Measurements from ENCODE around the gene RBM4. TPM values are rescaled to one million over a fixed set of nuclear protein-coding genes. Genes with fewer than 3 reads are reported as not detected.
"Not testable (repeated sequence)": the region's sequence is repeated elsewhere in the genome, so short reads cannot be mapped to it uniquely, and the experiment has no call there.

Gene RBM4
- total RNA-seq = 100 to 1,000 TPM; 109 to 110 TPM

- no peaks in the 10 kb centered on the region for H3K27me3 Mint-ChIP-seq
- DNase-seq = peak; percentile 98
- peaks cover 60% of the 10 kb centered on the region for H3K4me1 Mint-ChIP-seq
- H3K9me3 Mint-ChIP-seq = no peaks in the 10 kb centered on the region
- H3K36me3 Mint-ChIP-seq (ENCODE audit: low read depth) = peaks cover 71% of the 10 kb centered on the region
- H3K27ac Mint-ChIP-seq = peak within 1 kb of the TSS; percentile 91
- peak within 1 kb of the TSS; percentile 91 for H3K4me3 Mint-ChIP-seq
- POLR2A ChIA-PET = interaction anchor here (0.7 to 9.3 kb wide), 32 partner anchors 8 to 601 kb away, joined by 3 to 125 read pairs (median 4); partner anchors contain the start of genes ACTN3, BBS1, BRMS1 and CCDC87
- CTCF ChIA-PET = interaction anchor here (0.7 to 3.2 kb wide), 21 partner anchors 9 to 349 kb away, joined by 3 to 26 read pairs (median 4); partner anchors contain the start of genes CCDC87, CCS, PC and RBM14
Observed at GRCh38 chr11:66638177-66639065, at the start of gene RBM4. RBM4 (plus strand) TSS chr11:66638703; CDS start chr11:66639712, 1,009 bp downstream.

- H3K4me1 Mint-ChIP-seq = peaks cover 19% of the 10 kb centered on the region
- not testable (repeated sequence) for H3K27ac Mint-ChIP-seq; H3K4me3 Mint-ChIP-seq; DNase-seq; H3K27me3 Mint-ChIP-seq; H3K36me3 Mint-ChIP-seq (ENCODE audit: low read depth); H3K9me3 Mint-ChIP-seq
- ChIA-PET CTCF (interaction anchor here (3.0 kb wide), 1 partner anchor 89 kb away, joined by 15 read pairs; the partner anchor contains the start of gene RBM4B), POLR2A (interaction anchor here (0.9 to 5.5 kb wide), 3 partner anchors 49 to 254 kb away, joined by 3 to 38 read pairs (median 3); partner anchors contain the start of genes RBM4 and RCE1)
Observed at GRCh38 chr11:66589315-66589714, 49.2 kb upstream of the RBM4 start.

GRCh38 chr11:66589996-66590675, 48.4 kb upstream of the RBM4 start:
- no peaks in the 10 kb centered on the region for H3K9me3 Mint-ChIP-seq
- POLR2A ChIA-PET = interaction anchor here (0.9 to 7.6 kb wide), 5 partner anchors 29 to 253 kb away, joined by 3 to 86 read pairs (median 4); partner anchors contain the start of genes RBM14, RBM4 and RCE1
- H3K4me3 Mint-ChIP-seq = no peak overlapping the region
- H3K4me1 Mint-ChIP-seq = peaks cover 27% of the 10 kb centered on the region
- H3K36me3 Mint-ChIP-seq (ENCODE audit: low read depth) = peaks cover 3% of the 10 kb centered on the region
- no peaks in the 10 kb centered on the region for H3K27me3 Mint-ChIP-seq
- CTCF ChIA-PET = interaction anchor here (0.6 to 3.0 kb wide), 3 partner anchors 9 to 88 kb away, joined by 3 to 15 read pairs (median 5); partner anchors contain the start of gene RBM4B
- no peak for DNase-seq
- H3K27ac Mint-ChIP-seq = no peak overlapping the region

GRCh38 chr11:66591175-66591574, 47.3 kb upstream of the RBM4 start:
- POLR2A ChIA-PET = interaction anchor here (1.2 to 7.6 kb wide), 4 partner anchors 28 to 111 kb away, joined by 3 to 86 read pairs (median 21); partner anchors contain the start of genes RBM14 and RBM4

GRCh38 chr11:66592457-66593302, 45.8 kb upstream of the RBM4 start, which contains the start of the genes CCDC87 and CCS:
CCDC87 (minus strand) TSS chr11:66593063; CDS start chr11:66593015, 48 bp downstream.
CCS (plus strand) TSS chr11:66593185; CDS start chr11:66593262, 77 bp downstream.
- POLR2A ChIA-PET = interaction anchor here (1.3 to 7.6 kb wide), 4 partner anchors 14 to 85 kb away, joined by 3 to 86 read pairs (median 26); partner anchors contain the start of genes RBM14, RBM4 and RBM4B
- peaks cover 3% of the 10 kb centered on the region for H3K36me3 Mint-ChIP-seq (ENCODE audit: low read depth)
- DNase-seq = peak; percentile 99

More at GRCh38 chr11:66591175-66591574, 47.3 kb upstream of the RBM4 start:
- H3K9me3 Mint-ChIP-seq = no peaks in the 10 kb centered on the region
- no peak overlapping the region for H3K4me3 Mint-ChIP-seq
- H3K27me3 Mint-ChIP-seq = no peaks in the 10 kb centered on the region
- no peak for DNase-seq
- H3K36me3 Mint-ChIP-seq (ENCODE audit: low read depth) = peaks cover 3% of the 10 kb centered on the region
- CTCF ChIA-PET = interaction anchor here (0.6 to 3.0 kb wide), 6 partner anchors 10 to 87 kb away, joined by 3 to 15 read pairs (median 4); partner anchors contain the start of gene RBM4B
- H3K4me1 Mint-ChIP-seq = peaks cover 37% of the 10 kb centered on the region
- no peak overlapping the region for H3K27ac Mint-ChIP-seq

GRCh38 chr11:66593303-66593635, 45.2 kb upstream of the RBM4 start:
- DNase-seq = peak; percentile 19
- H3K9me3 Mint-ChIP-seq = no peaks in the 10 kb centered on the region
- peak overlapping the region; percentile 92 for H3K27ac Mint-ChIP-seq
- H3K36me3 Mint-ChIP-seq (ENCODE audit: low read depth) = peaks cover 3% of the 10 kb centered on the region
- H3K4me3 Mint-ChIP-seq = peak overlapping the region; percentile 100
- H3K27me3 Mint-ChIP-seq = no peaks in the 10 kb centered on the region
- ChIA-PET CTCF (interaction anchor here (1.2 to 2.7 kb wide), 7 partner anchors 12 to 85 kb away, joined by 4 to 24 read pairs (median 8); partner anchors contain the start of genes ACTN3, RBM14, RBM4 and RBM4B), POLR2A (interaction anchor here (0.6 to 7.6 kb wide), 6 partner anchors 26 to 648 kb away, joined by 3 to 86 read pairs (median 10); partner anchors contain the start of genes ACTN3, DPP3, RBM14 and RBM4)
- peaks cover 37% of the 10 kb centered on the region for H3K4me1 Mint-ChIP-seq

More at GRCh38 chr11:66592457-66593302, 45.8 kb upstream of the RBM4 start, which contains the start of the genes CCDC87 and CCS:
- CTCF ChIA-PET = interaction anchor here (0.8 to 2.7 kb wide), 14 partner anchors 9 to 113 kb away, joined by 3 to 24 read pairs (median 4); partner anchors contain the start of genes ACTN3, DPP3, RBM14 and RBM4
- H3K27ac Mint-ChIP-seq = peak within 1 kb of the TSS; percentile 92
- H3K4me1 Mint-ChIP-seq = peaks cover 37% of the 10 kb centered on the region
- peak within 1 kb of the TSS; percentile 100 for H3K4me3 Mint-ChIP-seq
- H3K27me3 Mint-ChIP-seq = no peaks in the 10 kb centered on the region
- H3K9me3 Mint-ChIP-seq = no peaks in the 10 kb centered on the region

- Mint-ChIP-seq H3K36me3 (ENCODE audit: low read depth) (peaks cover 3% of the 10 kb centered on the region), H3K4me3 (peak overlapping the region; percentile 100), H3K27me3 (no peaks in the 10 kb centered on the region), H3K4me1 (peaks cover 37% of the 10 kb centered on the region), H3K27ac (peak overlapping the region; percentile 92), H3K9me3 (no peaks in the 10 kb centered on the region)
- DNase-seq = no peak
- CTCF ChIA-PET = interaction anchor here (1.3 to 2.7 kb wide), 4 partner anchors 12 to 208 kb away, joined by 4 to 24 read pairs (median 14); partner anchors contain the start of genes RBM14 and RBM4B
- POLR2A ChIA-PET = interaction anchor here (0.6 to 7.6 kb wide), 6 partner anchors 25 to 648 kb away, joined by 3 to 86 read pairs (median 10); partner anchors contain the start of genes ACTN3, DPP3, RBM14 and RBM4
Observed at GRCh38 chr11:66593650-66594049, 44.9 kb upstream of the RBM4 start.

GRCh38 chr11:66595245-66595904, 43.1 kb upstream of the RBM4 start:
- Mint-ChIP-seq H3K4me1 (peaks cover 37% of the 10 kb centered on the region), H3K9me3 (no peaks in the 10 kb centered on the region), H3K36me3 (ENCODE audit: low read depth) (peaks cover 4% of the 10 kb centered on the region), H3K4me3 (peak overlapping the region; percentile 4), H3K27me3 (no peaks in the 10 kb centered on the region), H3K27ac (peak overlapping the region; percentile 63)
- peak; percentile 20 for DNase-seq
- CTCF ChIA-PET = interaction anchor here (0.6 to 2.0 kb wide), 10 partner anchors 14 to 209 kb away, joined by 3 to 9 read pairs (median 5); partner anchors contain the start of gene RBM4
- POLR2A ChIA-PET = interaction anchor here (0.8 to 7.6 kb wide), 8 partner anchors 12 to 247 kb away, joined by 3 to 86 read pairs (median 4); partner anchors contain the start of genes RBM14, RBM4, RBM4B and ZDHHC24

- Mint-ChIP-seq H3K9me3 (no peaks in the 10 kb centered on the region), H3K4me1 (peaks cover 18% of the 10 kb centered on the region), H3K4me3 (no peak overlapping the region), H3K27ac (no peak overlapping the region), H3K27me3 (no peaks in the 10 kb centered on the region), H3K36me3 (ENCODE audit: low read depth) (peaks cover 7% of the 10 kb centered on the region)
- CTCF ChIA-PET = no interaction called here
- no peak for DNase-seq
- POLR2A ChIA-PET = interaction anchor here (1.6 kb wide), 1 partner anchor 17 kb away, joined by 7 read pairs; the partner anchor contains the start of gene RBM14
Observed at GRCh38 chr11:66598993-66599392, 39.5 kb upstream of the RBM4 start.

GRCh38 chr11:66600219-66600618, 38.3 kb upstream of the RBM4 start:
- DNase-seq = no peak
- no peak overlapping the region for H3K4me3 Mint-ChIP-seq
- H3K27ac Mint-ChIP-seq = no peak overlapping the region
- H3K36me3 Mint-ChIP-seq (ENCODE audit: low read depth) = peaks cover 12% of the 10 kb centered on the region
- H3K27me3 Mint-ChIP-seq = no peaks in the 10 kb centered on the region
- H3K9me3 Mint-ChIP-seq = no peaks in the 10 kb centered on the region
- H3K4me1 Mint-ChIP-seq = peaks cover 9% of the 10 kb centered on the region
- CTCF ChIA-PET = no interaction called here
- POLR2A ChIA-PET = interaction anchor here (1.6 kb wide), 1 partner anchor 16 kb away, joined by 7 read pairs; the partner anchor contains the start of gene RBM14
